Adipocyte (in vitro differentiated cells): Measurements from ENCODE around the gene CSF1R.
"Not testable (repeated sequence)": the region's sequence is repeated elsewhere in the genome, so short reads cannot be mapped to it uniquely, and the experiment has no call there.

Experiments
- DNase-seq: peaks from one replicate; pipeline ENCODE4 v3.0.0-alpha.2; 2015; ENCODE audit warnings: low read depth
- H3K27me3 ChIP-seq: replicated peaks from 2 replicates; pipeline ENCODE4 v1.7.0; 2013; ENCODE audit warnings: mild to moderate bottlenecking, low read length, moderate library complexity; ENCODE audit not compliant: control insufficient read depth, insufficient read depth
- H3K36me3 ChIP-seq: 2 replicates; pipeline ENCODE4 v1.7.0; 2013; ENCODE audit warnings: low read length, mild to moderate bottlenecking, moderate library complexity; ENCODE audit not compliant: control insufficient read depth, insufficient read depth, severe bottlenecking
- H3K4me1 ChIP-seq: 2 replicates; pipeline ENCODE4 v1.7.0; 2013; ENCODE audit warnings: mild to moderate bottlenecking, low read length, moderate library complexity; ENCODE audit not compliant: control insufficient read depth, insufficient read depth
- H3K4me3 ChIP-seq: 2 replicates; pipeline ENCODE4 v1.7.0; 2013; ENCODE audit warnings: mild to moderate bottlenecking, low read length, moderate library complexity
- H3K9ac ChIP-seq: 2 replicates; pipeline ENCODE4 v1.7.0; 2013; ENCODE audit warnings: mild to moderate bottlenecking, low read length, moderate library complexity
- H3K9me3 ChIP-seq: 2 replicates; pipeline ENCODE4 v1.7.0; 2013; ENCODE audit warnings: mild to moderate bottlenecking, low read length, moderate library complexity; ENCODE audit not compliant: control insufficient read depth

The CSF1R gene

GRCh38 chr5:150085191-150085912 is 1.0 kb downstream of the CSF1R start:
- Histone ChIP-seq H3K27me3 (peaks cover 22% of the 10 kb centered on the region), H3K9me3 (no peaks in the 10 kb centered on the region), H3K36me3 (no peaks in the 10 kb centered on the region), H3K4me1 (no peaks in the 10 kb centered on the region), H3K9ac (no peak overlapping the region), H3K4me3 (no peak overlapping the region)
- no peak for DNase-seq

GRCh38 chr5:150084754-150085153 is 1.6 kb downstream of the CSF1R start:
- DNase-seq, H3K36me3 ChIP-seq, H3K4me3 ChIP-seq, H3K9ac ChIP-seq, H3K9me3 ChIP-seq, H3K4me1 ChIP-seq: not testable (repeated sequence)
- H3K27me3 ChIP-seq: peaks cover 22% of the 10 kb centered on the region

- H3K4me1 ChIP-seq: no peaks in the 10 kb centered on the region
- no peaks in the 10 kb centered on the region for H3K36me3 ChIP-seq
- no peaks in the 10 kb centered on the region for H3K9me3 ChIP-seq
- H3K27me3 ChIP-seq: peaks cover 22% of the 10 kb centered on the region
- H3K4me3 ChIP-seq: no peak overlapping the region
- no peak overlapping the region for H3K9ac ChIP-seq
- no peak for DNase-seq
Observed at GRCh38 chr5:150082889-150083288, 3.5 kb downstream of the CSF1R start.

- no peak for DNase-seq
- Histone ChIP-seq H3K9ac (no peak overlapping the region), H3K4me3 (no peak overlapping the region), H3K27me3 (peaks cover 22% of the 10 kb centered on the region), H3K36me3 (no peaks in the 10 kb centered on the region), H3K9me3 (no peaks in the 10 kb centered on the region), H3K4me1 (no peaks in the 10 kb centered on the region)
Observed at GRCh38 chr5:150082374-150082773, 4.0 kb downstream of the CSF1R start.

GRCh38 chr5:150081541-150082283 is 4.6 kb downstream of the CSF1R start:
- H3K36me3 ChIP-seq: no peaks in the 10 kb centered on the region
- peaks cover 16% of the 10 kb centered on the region for H3K27me3 ChIP-seq
- no peak for DNase-seq
- no peaks in the 10 kb centered on the region for H3K4me1 ChIP-seq
- H3K9ac ChIP-seq: no peak overlapping the region
- no peaks in the 10 kb centered on the region for H3K9me3 ChIP-seq
- no peak overlapping the region for H3K4me3 ChIP-seq

- no peak for DNase-seq
- Histone ChIP-seq H3K9ac (no peak overlapping the region), H3K9me3 (no peaks in the 10 kb centered on the region), H3K36me3 (no peaks in the 10 kb centered on the region), H3K4me1 (no peaks in the 10 kb centered on the region), H3K27me3 (peaks cover 12% of the 10 kb centered on the region), H3K4me3 (no peak overlapping the region)
Observed at GRCh38 chr5:150080696-150081435, 5.5 kb downstream of the CSF1R start.

- Histone ChIP-seq H3K9ac (no peak overlapping the region), H3K4me1 (no peaks in the 10 kb centered on the region), H3K27me3 (peaks cover 6% of the 10 kb centered on the region), H3K36me3 (no peaks in the 10 kb centered on the region), H3K9me3 (no peaks in the 10 kb centered on the region), H3K4me3 (no peak overlapping the region)
- no peak for DNase-seq
Observed at GRCh38 chr5:150079909-150080461, 6.4 kb downstream of the CSF1R start.

- Histone ChIP-seq H3K4me1 (no peaks in the 10 kb centered on the region), H3K4me3 (no peak overlapping the region), H3K9ac (no peak overlapping the region), H3K9me3 (no peaks in the 10 kb centered on the region), H3K27me3 (peaks cover 6% of the 10 kb centered on the region), H3K36me3 (no peaks in the 10 kb centered on the region)
- DNase-seq: no peak
Observed at GRCh38 chr5:150078802-150079689, 7.3 kb downstream of the CSF1R start.

- Histone ChIP-seq H3K36me3 (no peaks in the 10 kb centered on the region), H3K9me3 (peaks cover 5% of the 10 kb centered on the region)
- no peak for DNase-seq
Observed at GRCh38 chr5:150077996-150078801, 8.2 kb downstream of the CSF1R start.

GRCh38 chr5:150077060-150077459 is 9.3 kb downstream of the CSF1R start:
- H3K36me3 ChIP-seq: no peaks in the 10 kb centered on the region
- H3K4me3 ChIP-seq: no peak overlapping the region
- DNase-seq: no peak
- H3K4me1 ChIP-seq: no peaks in the 10 kb centered on the region
- peaks cover 3% of the 10 kb centered on the region for H3K27me3 ChIP-seq
- no peak overlapping the region for H3K9ac ChIP-seq
- H3K9me3 ChIP-seq: peaks cover 9% of the 10 kb centered on the region

More at GRCh38 chr5:150077996-150078801, 8.2 kb downstream of the CSF1R start:
- Histone ChIP-seq H3K27me3 (peaks cover 6% of the 10 kb centered on the region), H3K9ac (no peak overlapping the region), H3K4me1 (no peaks in the 10 kb centered on the region), H3K4me3 (no peak overlapping the region)
